ENCODE measurements around the gene PDZD2.

GRCh38 chr5:31823472-31823871 is 184.5 kb downstream of the PDZD2 start:
- TF ChIP-seq CTCF (conservative IDR thresholded peaks at IDR 0.05; ENCODE audit: low read depth, low read length) = peak; percentile 21; the same call in 1 of the 2 replicates
- no peak for TF ChIP-seq EZH2 (IDR thresholded peaks at IDR 0.05; ENCODE audit: borderline replicate concordance, low read depth, low read length, poor library complexity, severe bottlenecking)
